NCI-H748 treated with DMSO at 0.1 percent for 48 hours (cell line): ENCODE measurements around the gene HOXB7.

Source experiments
- DNase-seq: peaks from one replicate; lab custom pipeline; 2025; lab: John Stamatoyannopoulos, UW

The HOXB7 gene

DNA sequence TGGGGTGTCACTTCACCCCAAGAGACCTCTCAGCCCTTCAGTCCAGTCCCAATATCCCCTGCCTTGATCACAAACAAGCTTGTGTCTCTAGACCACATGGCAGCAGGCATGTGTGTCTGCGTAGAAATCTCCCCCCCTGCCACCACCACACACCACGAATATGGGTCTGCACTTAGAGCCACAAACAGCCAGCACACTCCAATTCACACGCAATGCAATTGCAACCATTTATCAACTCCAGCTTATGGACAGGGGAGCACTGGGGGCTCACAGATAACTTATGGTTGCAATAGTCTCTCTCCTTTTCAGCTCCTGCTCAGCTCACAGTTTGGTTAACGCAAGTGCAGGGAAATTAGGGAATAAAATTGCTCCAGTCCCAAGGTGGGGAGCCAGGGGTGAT, 12.8 kb upstream of the HOXB7 start:
- no peak for DNase-seq

DNA sequence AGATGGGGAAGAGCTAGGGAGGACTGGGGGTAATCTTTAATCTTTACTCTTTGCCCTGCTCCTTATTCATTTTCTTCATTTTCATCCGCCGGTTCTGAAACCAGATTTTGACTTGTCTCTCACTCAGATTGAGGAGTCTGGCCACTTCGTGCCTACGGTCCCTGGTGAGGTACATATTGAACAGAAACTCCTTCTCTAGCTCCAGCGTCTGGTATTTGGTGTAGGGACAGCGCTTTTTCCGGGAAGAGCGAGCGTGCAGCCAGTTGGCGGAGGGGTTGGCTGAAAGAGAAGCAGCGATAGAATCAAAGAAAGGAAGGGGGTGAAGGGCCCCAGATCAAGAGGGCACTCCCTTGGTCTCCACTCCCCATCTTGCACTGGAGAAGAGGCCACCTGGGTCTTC, 12.0 kb upstream of the HOXB7 start:
- DNase-seq = no peak

DNA sequence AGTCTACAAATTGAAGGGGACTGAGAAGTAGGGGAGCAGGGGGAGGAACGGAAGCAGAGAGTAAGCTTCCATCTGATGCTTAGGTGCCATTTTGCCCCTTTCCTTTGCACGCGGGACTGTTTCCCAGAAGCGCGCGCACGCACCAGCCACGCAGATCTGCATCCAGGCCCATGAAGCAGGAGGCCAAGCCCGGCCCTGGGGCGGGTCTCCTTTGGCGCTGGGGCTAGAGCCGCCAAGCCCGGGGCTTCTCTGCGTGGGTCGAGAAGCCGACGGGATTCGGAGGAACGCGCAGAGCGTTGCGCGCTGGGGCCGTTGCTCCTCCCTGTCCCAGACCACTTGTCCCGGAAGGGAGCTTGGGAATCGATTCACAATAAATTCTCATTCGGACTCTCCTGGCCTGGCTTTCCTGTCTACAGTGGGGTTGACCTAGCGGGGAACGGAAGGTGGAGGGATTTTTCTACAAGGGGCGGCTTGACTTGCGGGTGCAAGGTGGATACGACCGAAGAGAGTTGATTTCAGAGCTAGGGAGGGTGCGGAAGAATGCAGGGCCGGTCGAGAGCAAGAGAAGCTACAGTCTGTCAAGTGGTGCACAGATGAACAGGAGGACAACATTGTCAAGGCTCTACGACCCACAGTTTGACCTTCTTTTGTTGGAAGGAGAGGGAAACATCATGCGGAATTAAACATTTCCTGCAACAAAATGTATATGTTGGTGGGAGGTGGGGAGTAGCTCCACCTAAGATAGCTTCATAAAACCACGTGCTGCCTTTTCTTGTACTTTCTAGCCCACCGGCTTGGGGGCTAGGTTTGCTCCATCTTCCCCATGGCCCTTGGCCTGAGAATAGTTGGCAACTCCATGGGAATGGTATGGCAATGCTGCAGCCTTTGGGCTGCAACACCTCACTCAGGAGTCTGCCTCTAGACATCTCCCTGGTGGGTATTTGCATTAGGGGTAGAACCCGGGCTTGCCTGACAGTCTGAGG, 10.9 kb upstream of the HOXB7 start:
- DNase-seq = no peak

DNA sequence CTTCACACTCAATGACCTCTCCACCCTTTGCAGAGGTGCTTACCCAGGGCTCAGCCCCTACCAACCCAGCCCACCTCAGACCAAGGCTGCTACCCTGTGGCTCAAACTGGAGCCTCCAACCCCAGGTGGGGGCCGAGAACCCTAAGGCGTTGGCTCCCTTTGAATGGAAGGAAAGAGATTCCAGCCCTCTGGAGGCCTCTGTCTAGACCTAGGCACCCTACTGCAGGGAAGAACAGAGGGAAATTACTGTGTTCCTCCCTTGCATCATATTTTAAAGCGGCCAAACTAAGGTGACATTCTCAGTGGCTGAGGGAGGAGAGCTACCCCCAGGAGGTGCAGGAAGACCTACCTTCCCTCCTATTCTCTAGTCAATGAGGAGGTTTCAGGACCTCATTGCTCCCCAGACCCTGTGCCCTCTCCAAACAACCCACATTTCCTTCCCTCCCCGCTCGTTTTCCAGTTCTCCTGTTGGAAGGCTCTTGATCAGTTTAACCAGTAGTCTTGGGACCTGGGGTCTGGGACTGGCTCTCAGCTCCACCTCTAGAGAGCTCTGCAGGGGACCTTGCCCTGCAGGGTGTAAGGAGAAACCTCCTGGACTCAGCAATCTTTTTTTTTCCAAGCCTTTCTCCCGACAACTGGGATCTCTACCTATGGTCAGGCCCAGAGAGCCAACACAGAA, 9.8 kb upstream of the HOXB7 start:
- no peak for DNase-seq

DNA sequence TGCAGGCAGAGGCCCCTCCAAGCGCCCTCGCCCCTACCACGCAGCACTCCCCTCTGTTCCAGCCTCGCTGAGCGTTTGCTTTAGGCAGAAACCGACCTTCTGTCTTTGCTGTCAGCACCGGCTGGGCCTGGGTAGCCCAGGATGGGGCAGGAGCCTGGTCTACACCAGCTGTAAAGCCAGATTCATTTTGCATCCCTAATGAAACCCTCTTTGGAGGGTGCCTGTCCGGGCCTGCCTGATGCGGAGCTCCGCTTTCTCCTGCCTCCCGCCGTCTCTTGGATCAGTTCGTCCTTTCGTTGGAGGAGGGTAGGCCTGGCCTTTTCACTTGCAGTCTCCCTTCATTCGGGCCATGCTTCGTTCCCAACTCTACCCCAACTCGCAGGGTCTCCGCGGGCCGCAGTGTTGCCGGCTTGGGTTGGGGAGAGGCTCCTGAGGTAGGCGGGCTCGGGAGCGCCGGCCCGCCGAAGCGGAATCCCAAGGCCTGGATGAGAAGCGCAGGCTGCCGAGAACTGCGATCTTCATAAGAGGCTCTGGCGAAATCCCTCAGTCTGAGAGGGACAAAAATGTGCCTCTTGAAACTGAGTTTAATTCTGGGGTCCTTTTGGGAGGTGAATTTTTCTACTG, 9.1 kb upstream of the HOXB7 start:
- DNase-seq = no peak

DNA sequence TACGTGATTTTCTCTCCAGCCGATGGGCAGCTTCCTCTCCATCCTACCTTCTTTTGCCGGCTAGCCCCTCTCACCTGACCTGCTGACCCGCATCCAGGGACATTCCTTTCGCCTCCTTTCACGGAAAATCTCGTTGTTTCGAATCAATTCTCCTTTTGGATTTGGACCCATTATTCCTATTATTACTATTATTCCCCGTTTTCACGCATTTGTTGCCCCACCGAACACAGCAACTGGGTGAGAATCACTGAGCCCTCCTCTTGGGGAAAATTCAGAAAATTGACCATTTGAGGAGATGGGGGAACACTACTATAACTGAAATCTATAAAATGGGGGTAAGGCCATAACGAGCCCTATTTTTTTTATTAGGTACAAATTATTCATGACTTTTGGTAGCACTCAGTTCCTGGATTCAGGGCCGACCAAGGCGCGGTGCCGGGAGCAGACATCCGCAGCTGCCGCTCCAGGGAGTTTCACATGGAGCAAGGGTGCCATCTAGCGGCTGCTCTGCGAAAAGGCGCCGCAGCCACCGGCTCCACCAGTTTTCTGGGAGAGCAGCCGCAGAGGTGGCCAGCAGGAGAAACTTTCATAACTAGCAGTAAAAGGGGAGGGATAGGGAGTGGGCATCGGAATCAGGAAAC, 7.6 kb upstream of the HOXB7 start:
- peak; percentile 71 for DNase-seq

DNA sequence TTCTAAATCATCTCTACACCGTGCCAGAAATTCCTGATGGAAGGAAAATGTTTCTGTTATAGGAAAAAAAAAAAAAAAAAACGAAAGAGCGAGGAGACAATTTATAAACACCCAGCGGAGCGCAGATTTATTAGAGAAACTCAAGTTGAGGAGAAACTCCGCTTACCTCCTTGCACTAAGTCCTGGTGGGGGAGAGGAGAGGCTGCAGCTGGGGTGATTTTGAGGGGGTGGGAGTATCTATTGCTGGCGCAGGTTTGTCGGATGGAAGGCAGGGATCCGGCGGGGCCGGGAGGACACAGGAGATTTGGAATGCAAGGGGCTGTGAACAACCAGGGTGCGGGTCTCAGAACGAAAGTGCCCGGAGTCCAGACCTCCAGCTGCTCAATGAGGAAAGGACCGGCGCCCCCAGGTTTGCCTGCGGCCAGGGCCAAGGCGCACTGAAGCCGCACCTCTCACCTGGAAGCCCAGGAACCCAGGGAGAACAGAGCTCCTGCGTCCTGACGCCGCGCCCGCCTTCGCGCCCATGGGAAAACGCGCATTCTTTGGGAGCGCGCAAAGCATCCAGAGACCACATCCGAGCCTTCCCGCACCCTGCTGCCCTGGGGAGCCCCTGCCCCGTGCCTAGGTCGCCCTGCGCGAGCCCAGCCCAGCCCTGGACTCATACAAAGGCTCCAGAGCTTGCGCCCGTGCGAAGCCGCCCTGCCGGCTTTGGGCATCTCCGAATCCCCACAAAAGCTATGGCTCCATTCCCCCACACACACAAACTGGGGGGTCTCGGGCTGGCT, 6.8 kb upstream of the HOXB7 start:
- no peak for DNase-seq

DNA sequence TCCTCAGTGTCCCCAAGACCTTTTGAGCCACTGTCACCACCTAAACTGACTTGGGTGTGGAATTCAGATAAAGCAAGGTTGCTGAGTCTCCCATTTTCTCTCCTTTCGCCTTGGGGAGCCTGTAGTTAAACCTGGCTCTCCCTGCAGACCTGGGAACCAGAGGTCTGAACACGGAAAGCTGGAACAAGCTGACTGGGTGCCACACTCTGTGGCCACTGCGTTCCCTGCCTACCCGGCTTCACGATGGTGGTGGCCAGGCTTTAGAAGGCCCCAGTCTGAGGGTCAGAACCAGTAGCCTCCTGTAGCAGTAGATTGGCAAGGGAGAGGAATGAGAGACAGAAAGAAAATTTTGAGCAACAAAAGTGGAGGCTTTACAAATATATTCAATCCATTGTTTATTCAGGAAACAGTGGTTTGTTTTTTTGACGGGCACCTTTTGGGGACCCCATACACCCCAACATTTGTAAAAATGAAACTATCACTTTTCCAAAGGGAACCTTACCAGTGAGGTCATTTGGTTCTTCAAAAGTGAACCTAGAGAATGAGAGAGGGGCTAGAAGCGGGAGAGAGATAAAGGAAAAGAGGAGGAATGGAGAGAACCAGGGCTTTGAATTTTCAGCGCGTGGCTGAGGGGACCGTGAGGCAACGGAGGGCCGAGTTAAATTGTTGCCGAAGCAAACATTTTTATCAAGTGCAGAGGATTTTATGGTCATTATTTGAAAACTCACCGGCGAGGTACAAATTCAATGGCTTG, 6.1 kb upstream of the HOXB7 start:
- no peak for DNase-seq

DNA sequence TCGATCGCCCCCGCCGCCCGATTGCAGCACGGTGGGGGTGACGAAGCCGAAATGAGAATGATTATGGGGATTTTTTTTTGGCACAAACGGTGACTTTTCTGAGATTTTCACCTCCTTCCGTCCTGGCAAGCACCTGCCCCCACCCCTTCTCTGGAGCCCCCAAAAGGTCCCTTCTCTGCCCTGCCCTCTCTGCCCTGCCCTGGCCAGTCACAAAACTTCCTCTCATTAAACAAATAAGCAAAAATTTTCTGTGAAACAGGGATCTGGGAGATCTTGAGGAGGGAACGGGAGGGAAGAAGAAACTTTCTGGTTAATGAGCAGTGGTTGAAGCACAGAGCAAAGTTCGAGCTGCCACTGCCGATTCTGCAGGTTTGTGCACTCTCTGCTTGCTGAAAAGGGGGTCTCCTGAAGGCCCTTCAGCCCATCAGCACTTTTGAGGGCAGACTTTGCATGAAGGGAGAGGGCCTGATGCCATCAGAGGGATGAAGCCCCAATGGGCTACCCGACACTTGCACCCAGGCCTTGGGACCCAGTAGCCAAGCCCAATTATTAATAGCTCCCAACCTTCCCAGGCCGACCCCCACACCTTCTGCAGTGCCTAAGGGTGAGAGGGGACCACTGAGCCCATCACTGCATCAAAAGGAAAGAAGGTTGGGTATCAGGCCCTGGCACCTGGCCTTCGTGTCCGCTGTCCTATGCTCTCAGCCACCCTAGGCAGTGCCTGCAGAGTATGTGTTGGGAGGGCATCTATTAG, 5.3 kb upstream of the HOXB7 start:
- DNase-seq = no peak

DNA sequence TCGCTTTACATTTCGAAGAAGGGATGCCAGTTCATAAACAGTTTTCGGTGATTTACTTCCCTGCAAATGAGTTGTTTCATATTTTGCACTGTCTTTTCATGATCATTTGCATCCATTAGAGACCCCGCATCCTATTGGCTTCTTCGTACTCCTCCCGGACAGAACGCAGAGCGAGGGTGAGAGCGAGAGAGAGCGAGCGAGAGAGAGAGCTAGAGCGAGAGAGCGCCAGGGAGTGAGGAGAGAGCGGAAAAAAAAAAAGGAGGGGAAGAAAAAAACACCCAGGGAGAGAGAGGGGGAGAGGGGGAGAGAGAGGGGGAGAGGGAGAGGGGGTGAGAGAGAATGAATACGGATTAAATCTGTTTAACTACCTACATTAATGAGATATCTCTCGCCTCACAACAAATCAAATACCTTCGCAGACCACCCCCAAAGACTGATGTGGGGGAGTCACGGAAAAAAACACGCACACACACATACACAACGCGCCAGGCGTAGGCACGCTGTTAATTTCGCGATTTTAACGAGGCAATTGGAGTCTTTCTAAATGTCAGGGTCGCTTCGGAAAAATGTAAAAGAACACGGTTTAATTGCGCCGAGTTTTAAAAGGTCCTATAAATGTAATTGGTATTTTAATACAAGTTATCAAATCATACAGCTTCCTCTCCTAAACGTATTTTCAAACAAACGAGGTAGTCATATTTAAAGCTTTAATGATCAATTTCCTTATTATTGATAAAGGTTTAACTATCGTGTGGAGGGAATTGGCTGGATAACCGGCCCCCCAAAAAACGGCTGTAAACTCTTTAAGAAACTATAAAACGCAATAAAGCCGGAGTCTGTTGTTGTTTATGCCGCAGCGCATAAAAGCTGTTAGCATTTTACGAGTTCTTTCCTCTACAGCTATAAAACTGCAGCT, 4.5 kb upstream of the HOXB7 start, which contains the start of gene HOXB8:
TSS of gene HOXB8 (minus strand) at position 246 of the 916 bp plus-strand sequence. CDS start 588 bp downstream, outside the sequence.
- DNase-seq = no peak

DNA sequence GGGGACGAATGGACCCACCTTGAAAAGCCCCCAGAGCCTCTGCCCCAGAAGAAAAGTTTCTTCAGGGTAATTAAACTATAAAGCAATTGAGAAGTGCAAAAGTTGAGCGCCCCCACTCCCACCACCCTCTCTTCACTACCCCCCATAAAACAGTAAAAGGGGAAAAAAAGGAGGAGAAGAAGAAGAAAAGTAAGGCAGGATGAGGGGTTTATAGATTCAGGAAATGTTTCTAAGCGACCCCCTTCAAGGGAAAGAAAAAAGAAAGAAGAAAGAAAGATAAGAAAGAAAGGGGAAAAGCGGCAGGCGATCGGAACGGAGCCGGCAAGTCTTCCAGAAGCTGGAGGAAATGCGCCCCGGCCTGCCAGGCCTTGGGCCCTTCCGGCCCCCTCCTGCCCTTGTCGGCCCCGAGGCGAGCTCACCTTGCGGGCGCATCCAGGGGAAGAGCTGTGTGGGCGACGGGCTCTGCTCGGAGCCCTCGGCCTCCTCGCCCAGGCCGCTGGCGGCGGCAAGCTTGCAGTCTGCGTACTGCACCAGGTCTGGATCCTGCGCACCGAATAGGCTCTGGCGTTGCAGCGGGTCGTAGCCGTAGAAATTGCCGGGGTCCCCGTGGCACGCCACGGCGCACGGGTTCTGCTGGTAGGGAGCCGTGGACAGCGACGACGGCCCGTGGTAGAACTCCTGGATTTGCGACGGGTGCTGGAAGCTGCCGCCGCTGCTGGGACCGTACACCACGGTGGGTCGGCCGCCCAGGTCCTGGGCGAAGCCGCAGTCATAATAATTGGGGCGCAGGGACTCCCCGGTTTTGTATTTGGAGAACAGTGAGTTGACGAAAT, 3.3 kb upstream of the HOXB7 start:
- DNase-seq = no peak

DNA sequence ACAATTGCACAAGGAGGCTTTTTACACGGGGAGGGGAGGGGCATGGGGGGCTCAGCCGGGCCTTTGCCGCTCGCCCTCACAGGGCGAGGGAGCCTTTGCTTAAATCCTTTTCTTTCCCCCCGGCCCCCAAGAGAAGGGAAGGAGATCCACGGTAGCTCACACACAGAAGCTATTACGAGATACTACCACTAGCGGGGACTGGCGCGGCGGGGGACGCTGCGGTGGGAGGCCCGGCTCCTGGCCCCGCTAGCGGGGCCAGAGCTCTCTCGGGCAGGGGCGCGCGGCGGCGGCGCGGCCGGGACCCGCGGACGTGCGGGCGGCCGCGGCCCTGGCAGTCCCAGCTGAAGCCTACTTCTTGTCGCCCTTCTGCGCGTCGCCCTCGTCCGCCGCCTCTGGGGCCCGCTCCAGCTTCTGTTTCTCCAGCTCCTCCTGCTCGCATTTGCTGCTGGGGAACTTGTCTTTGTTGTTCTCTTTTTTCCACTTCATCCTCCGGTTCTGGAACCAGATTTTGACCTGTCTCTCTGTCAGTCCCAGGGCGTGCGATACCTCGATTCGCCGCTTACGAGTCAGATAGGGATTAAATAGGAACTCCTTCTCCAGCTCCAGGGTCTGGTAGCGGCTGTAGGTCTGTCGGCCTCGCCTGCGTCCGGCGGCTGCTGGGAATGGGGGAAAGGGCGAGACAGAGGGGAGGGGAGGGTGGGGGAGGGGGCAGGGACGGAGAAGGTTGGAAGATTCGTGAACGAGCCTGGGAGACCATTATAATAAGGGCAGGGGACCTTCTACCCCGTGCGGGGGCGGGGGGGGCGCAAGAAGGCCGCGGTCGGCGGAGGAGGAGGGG, 2.3 kb upstream of the HOXB7 start:
- DNase-seq = no peak

DNA sequence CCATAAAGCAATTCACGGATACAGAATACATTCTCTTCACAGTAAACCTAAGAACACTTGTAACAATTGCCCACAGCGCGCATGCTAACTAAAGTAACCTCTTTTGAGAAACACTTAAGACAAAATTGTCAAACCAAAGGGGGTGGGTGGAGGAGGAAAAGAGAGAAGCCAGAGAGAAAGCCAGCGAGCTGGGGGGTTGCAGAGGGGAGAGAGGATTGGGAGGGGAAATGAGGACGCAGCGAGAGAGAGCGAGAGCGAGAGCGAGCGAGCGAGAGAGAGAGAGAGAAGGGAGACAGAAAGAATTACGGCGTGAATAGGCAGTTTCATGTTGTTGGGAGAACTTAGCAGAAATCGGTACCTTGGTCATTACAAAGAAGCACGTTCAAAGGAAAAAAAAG, 1.6 kb upstream of the HOXB7 start:
- no peak for DNase-seq

DNA sequence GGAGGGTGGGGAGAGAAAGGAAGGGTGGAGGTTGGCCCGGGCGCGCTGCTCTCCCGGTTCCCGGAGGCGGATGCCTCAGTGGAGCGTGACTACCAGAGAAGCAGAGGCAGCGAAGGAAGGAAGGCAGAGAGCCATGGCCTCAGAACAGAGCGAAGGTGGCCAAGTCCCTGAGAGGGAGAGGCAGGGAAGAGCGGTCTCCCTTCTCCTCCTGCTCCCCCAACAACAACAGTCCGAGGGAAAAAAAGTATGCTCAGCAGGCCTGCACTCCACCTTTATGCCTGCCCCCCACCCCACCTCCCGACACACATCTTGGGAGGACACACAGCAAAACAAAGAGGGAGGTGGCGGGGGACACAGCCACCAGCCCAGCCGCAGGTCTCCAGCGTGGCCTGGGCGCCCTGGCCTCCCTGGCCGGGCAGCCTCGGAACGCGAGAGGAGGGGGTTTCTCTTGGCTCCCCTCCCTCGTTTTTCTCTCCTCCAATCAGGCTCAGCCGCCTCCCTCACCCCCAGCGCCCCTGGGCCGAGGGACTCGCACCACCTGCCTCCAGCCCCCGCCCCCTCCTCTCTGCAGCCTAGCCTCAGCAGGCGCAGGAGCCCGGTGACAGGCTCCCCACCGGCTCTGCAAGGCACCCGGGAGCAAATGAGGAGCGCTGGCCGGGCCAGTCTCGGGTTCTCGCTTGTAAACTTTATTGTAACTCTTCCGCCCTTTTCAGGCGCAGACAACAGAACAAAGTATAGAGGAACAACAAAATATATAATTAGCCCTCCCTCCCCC, 1.1 kb upstream of the HOXB7 start:
- peak; percentile 51 for DNase-seq

DNA sequence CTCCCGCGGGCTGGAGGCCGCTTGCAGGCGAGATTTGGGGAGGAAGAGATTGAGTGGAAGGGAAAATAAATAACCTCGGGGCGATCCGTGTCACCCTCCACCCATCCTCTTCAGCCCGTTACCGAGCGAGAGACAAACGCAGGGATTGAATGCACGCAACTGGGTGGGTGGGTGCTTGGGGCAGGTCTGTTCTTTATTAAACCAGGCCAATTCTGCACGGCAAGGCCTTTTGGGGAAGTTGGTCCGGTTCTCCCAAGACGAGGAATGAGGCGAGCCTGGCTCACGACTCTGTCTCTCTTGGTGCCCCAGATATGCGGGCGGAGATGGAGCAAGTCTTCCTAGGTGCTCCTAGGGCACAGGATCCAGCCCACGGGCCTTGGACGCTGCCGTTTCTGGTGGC, 396 bp upstream of the HOXB7 start:
- no peak for DNase-seq

DNA sequence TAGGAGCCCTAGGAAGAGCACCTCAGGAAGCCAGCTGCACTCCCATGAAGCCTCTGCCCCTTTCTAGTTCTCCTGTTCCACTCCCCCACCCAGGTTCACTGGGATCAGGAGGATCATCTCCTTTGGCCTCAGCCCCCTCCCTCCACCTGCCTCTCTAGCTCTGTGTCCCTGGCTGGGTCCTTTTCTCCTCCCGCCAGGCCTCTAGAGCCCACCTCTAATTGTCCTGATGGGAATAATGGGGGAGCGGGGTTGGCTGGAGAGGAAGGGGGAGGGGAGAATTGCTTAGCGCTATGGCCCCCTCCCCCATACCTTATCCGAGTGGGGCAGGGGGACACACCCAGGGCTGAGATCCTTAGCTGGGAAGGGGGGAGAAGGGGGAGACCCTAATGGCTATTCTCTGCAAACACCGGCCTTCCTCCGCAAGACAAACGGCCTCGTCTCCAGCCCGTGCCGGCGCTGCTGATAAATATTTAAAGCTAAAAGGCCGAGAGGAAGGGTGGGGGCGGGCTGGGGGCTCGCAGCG, 997 bp downstream of the HOXB7 start:
- no peak for DNase-seq
